H1 (cell line): Measurements from ENCODE around the gene CPNE8. TPM values are rescaled to one million over a fixed set of nuclear protein-coding genes. Genes with fewer than 3 reads are reported as not detected.

Experiments
- CTCF ChIA-PET: fragments of 300-600 bp; sonication (Branson Sonifier 250); formaldehyde crosslinking; loops from one replicate; lab custom pipeline; 2021; ENCODE audit not compliant: partially characterized antibody; lab: Charles Lee
- POLR2A ChIA-PET: fragments of 300-600 bp; sonication (Branson Sonifier 250); formaldehyde crosslinking; loops from one replicate; lab custom pipeline; 2021; ENCODE audit warnings: inconsistent platforms; ENCODE audit not compliant: partially characterized antibody; lab: Charles Lee
- DNase-seq, 2 experiments: peaks; one replicate each; pipeline versions ENCODE4 v3.0.0 to v3.0.0-alpha.2; 2010 to 2022; ENCODE audit warnings: low spot score in 2 of 2, low read depth in 1 of 2, mixed read lengths in 1 of 2
- FAIRE-seq: peaks from 2 replicates; lab custom pipeline; 2011; peaks lifted over from hg19 to GRCh38; lab: Jason Lieb, UNC
- H2AFZ ChIP-seq: 2 replicates; pipeline ENCODE4 v1.8.1; 2012; ENCODE audit warnings: low read length, inconsistent platforms
- H2AK5ac ChIP-seq: 2 replicates; pipeline ENCODE4 v1.6.1; 2013; ENCODE audit warnings: low read depth, low read length
- H2BK120ac ChIP-seq: replicated peaks from 2 replicates; pipeline ENCODE3; 2013; ENCODE audit warnings: low read depth, low read length, inconsistent platforms
- H2BK12ac ChIP-seq: 2 replicates; pipeline ENCODE4 v1.6.1; 2013; ENCODE audit warnings: low read depth, low read length
- H2BK15ac ChIP-seq: 2 replicates; pipeline ENCODE4 v1.6.1; 2013; ENCODE audit warnings: low read length
- H2BK20ac ChIP-seq: 2 replicates; pipeline ENCODE4 v1.6.1; 2013; ENCODE audit warnings: low read length
- H2BK5ac ChIP-seq: 2 replicates; pipeline ENCODE4 v1.6.1; 2013; ENCODE audit warnings: low read depth, low read length
- H3K14ac ChIP-seq: 2 replicates; pipeline ENCODE4 v1.6.1; 2013; ENCODE audit warnings: inconsistent platforms; ENCODE audit not compliant: insufficient read length
- H3K18ac ChIP-seq: 2 replicates; pipeline ENCODE4 v1.6.1; 2013; ENCODE audit warnings: low read length; ENCODE audit errors: extremely low read depth
- H3K23ac ChIP-seq: 2 replicates; pipeline ENCODE4 v1.6.1; 2013; ENCODE audit warnings: inconsistent platforms; ENCODE audit not compliant: insufficient read length
- H3K23me2 ChIP-seq: 2 replicates; pipeline ENCODE4 v1.6.1; 2013; ENCODE audit warnings: low read depth, low read length
- H3K27ac ChIP-seq: 2 replicates; pipeline ENCODE4 v1.6.1; 2011; ENCODE audit warnings: low read depth, low read length, inconsistent platforms
- H3K27me3 ChIP-seq, 4 experiments: replicated peaks in 1 of 4; 1 replicate in 1 of 4; 2 replicates in 3 of 4; pipeline versions ENCODE4 v1.6.1 to v1.8.1; 2011 to 2013; ENCODE audit warnings: low read length in 3 of 4, mild to moderate bottlenecking in 3 of 4, inconsistent platforms in 2 of 4, mixed read lengths in 2 of 4, moderate library complexity in 1 of 4; ENCODE audit not compliant: control insufficient read depth in 3 of 4, insufficient read depth in 3 of 4; ENCODE audit errors: extremely low read depth in 1 of 4
- H3K36me3 ChIP-seq, 4 experiments: 2 replicates each; pipeline versions ENCODE4 v1.6.1 to v1.8.1; 2011 to 2013; ENCODE audit warnings: mild to moderate bottlenecking in 4 of 4, low read length in 3 of 4, moderate library complexity in 2 of 4, control low read depth in 1 of 4, inconsistent platforms in 1 of 4; ENCODE audit not compliant: insufficient read depth in 4 of 4, control insufficient read depth in 2 of 4
- H3K4ac ChIP-seq: replicated peaks from 2 replicates; pipeline ENCODE3; 2013; ENCODE audit warnings: low read length, low read depth, mixed read lengths, inconsistent platforms; ENCODE audit not compliant: insufficient read length
- H3K4me1 ChIP-seq, 4 experiments: replicated peaks in 1 of 4; 1 replicate in 1 of 4; 2 replicates in 3 of 4; pipeline versions ENCODE4 v1.6.1 to v1.8.1; 2011 to 2013; ENCODE audit warnings: low read length in 3 of 4, inconsistent platforms in 2 of 4, mixed read lengths in 1 of 4; ENCODE audit not compliant: insufficient read depth in 4 of 4, control insufficient read depth in 3 of 4
- H3K4me2 ChIP-seq, 2 experiments: 2 replicates each; pipeline versions ENCODE4 v1.6.1 to v1.8.1; 2011 to 2013; ENCODE audit warnings: low read depth in 2 of 2, low read length in 2 of 2, control low read depth in 1 of 2, inconsistent platforms in 1 of 2, mild to moderate bottlenecking in 1 of 2; ENCODE audit not compliant: insufficient read depth in 1 of 2
- H3K4me3 ChIP-seq, 4 experiments: fragments of 200-600, 300-600 bp in 1 of 4; sonication (generic), shearing (Covaris generic), sonication (Bioruptor Twin) in 1 of 4; 2 replicates each; pipeline versions ENCODE4 v1.5.1 to v1.8.1; 2011 to 2016; ENCODE audit warnings: low read length in 4 of 4, low read depth in 3 of 4, control low read depth in 2 of 4, inconsistent platforms in 2 of 4, mild to moderate bottlenecking in 2 of 4, mixed read lengths in 1 of 4, moderate library complexity in 1 of 4; ENCODE audit not compliant: insufficient read depth in 2 of 4; ENCODE audit errors: extremely low read depth in 1 of 4
- H3K56ac ChIP-seq: replicated peaks from 2 replicates; pipeline ENCODE3; 2013; ENCODE audit warnings: low read depth, mild to moderate bottlenecking, mixed read lengths, low read length, inconsistent platforms; ENCODE audit not compliant: insufficient read length
- H3K79me1 ChIP-seq: 2 replicates; pipeline ENCODE4 v1.6.1; 2013; ENCODE audit warnings: low read depth, low read length, control low read depth
- H3K79me2 ChIP-seq, 2 experiments: 2 replicates each; pipeline versions ENCODE4 v1.6.1 to v1.8.1; 2012 to 2013; ENCODE audit warnings: low read length in 2 of 2, mild to moderate bottlenecking in 2 of 2, inconsistent platforms in 1 of 2; ENCODE audit not compliant: insufficient read depth in 2 of 2, control insufficient read depth in 1 of 2
- H3K9ac ChIP-seq, 4 experiments: replicated peaks in 1 of 4; 1 replicate in 1 of 4; 2 replicates in 3 of 4; pipeline versions ENCODE4 v1.6.1 to v1.8.1; 2011 to 2013; ENCODE audit warnings: low read depth in 3 of 4, low read length in 3 of 4, control low read depth in 2 of 4, mild to moderate bottlenecking in 2 of 4, moderate library complexity in 2 of 4, inconsistent platforms in 1 of 4; ENCODE audit errors: extremely low read depth in 1 of 4
- H3K9me3 ChIP-seq, 2 experiments: 2 replicates each; pipeline versions ENCODE4 v1.6.1 to v1.8.1; 2012 to 2013; ENCODE audit warnings: mild to moderate bottlenecking in 2 of 2, moderate library complexity in 2 of 2, control low read depth in 1 of 2, inconsistent platforms in 1 of 2, low read depth in 1 of 2, low read length in 1 of 2, mixed read lengths in 1 of 2; ENCODE audit not compliant: insufficient read depth in 2 of 2
- H4K20me1 ChIP-seq, 2 experiments: replicated peaks in 1 of 2; 2 replicates each; pipeline versions ENCODE3 to v1.8.1; 2011 to 2013; ENCODE audit warnings: inconsistent platforms in 2 of 2, low read length in 2 of 2, mild to moderate bottlenecking in 1 of 2; ENCODE audit not compliant: insufficient read depth in 2 of 2, control insufficient read depth in 1 of 2
- H4K5ac ChIP-seq: 2 replicates; pipeline ENCODE4 v1.6.1; 2013; ENCODE audit warnings: low read length, low read depth, mixed read lengths, inconsistent platforms; ENCODE audit not compliant: insufficient read length
- H4K8ac ChIP-seq: 2 replicates; pipeline ENCODE4 v1.8.0; 2013; ENCODE audit warnings: mild to moderate bottlenecking, moderate library complexity, low read length, inconsistent platforms; ENCODE audit not compliant: insufficient read depth; ENCODE audit errors: extremely low read depth
- H4K91ac ChIP-seq: replicated peaks from 2 replicates; pipeline ENCODE3; 2013; ENCODE audit warnings: low read length, mixed read lengths, inconsistent platforms; ENCODE audit not compliant: insufficient read length
- BRCA1 ChIP-seq: IDR thresholded peaks from 2 replicates; pipeline ENCODE4 v1.6.1; 2012; ENCODE audit warnings: low read depth, low read length, improper control_type of control experiment
- CBX5 ChIP-seq: fragments of 300-800, 300-1000 bp; sonication (generic); IDR thresholded peaks from 2 replicates; pipeline ENCODE4 v1.7.1; 2016; ENCODE audit warnings: antibody characterized with exemption, low read length, low read depth
- CBX8 ChIP-seq: fragments of 300-800, 300-1000 bp; sonication (generic); IDR thresholded peaks from 2 replicates; pipeline ENCODE4 v1.7.1; 2016; ENCODE audit warnings: low read depth, low read length, borderline replicate concordance
- JUN ChIP-seq: IDR thresholded peaks from 2 replicates; pipeline ENCODE4 v1.6.1; 2011; ENCODE audit warnings: low read depth, mild to moderate bottlenecking, improper control_type of control experiment, low read length
- MAFK ChIP-seq: IDR thresholded peaks from 2 replicates; pipeline ENCODE4 v1.6.1; 2012; ENCODE audit warnings: low read depth, mild to moderate bottlenecking, improper control_type of control experiment, low read length
- RAD21 ChIP-seq, 2 experiments: IDR thresholded peaks in 1 of 2; conservative IDR thresholded peaks in 1 of 2; 2 replicates each; pipeline ENCODE4 v1.6.1; 2011; ENCODE audit warnings: low read depth in 2 of 2, low read length in 2 of 2, improper control_type of control experiment in 1 of 2, inconsistent platforms in 1 of 2, mild to moderate bottlenecking in 1 of 2, moderate library complexity in 1 of 2
- RXRA ChIP-seq: IDR thresholded peaks from 2 replicates; pipeline ENCODE4 v1.6.1; 2011; ENCODE audit warnings: low read depth, mild to moderate bottlenecking, low read length, moderate library complexity; ENCODE audit not compliant: insufficient read depth
- SIN3A ChIP-seq, 2 experiments: IDR thresholded peaks in 1 of 2; conservative IDR thresholded peaks in 1 of 2; 2 replicates each; pipeline ENCODE4 v1.6.1; 2011 to 2012; ENCODE audit warnings: low read length in 2 of 2, improper control_type of control experiment in 1 of 2, low read depth in 1 of 2, mild to moderate bottlenecking in 1 of 2
- SP1 ChIP-seq: IDR thresholded peaks from 2 replicates; pipeline ENCODE4 v1.6.1; 2011; ENCODE audit warnings: low read depth, low read length
- SRF ChIP-seq: IDR thresholded peaks from 2 replicates; pipeline ENCODE4 v1.6.1; 2011; ENCODE audit warnings: mild to moderate bottlenecking, low read depth, low read length, moderate library complexity
- TCF12 ChIP-seq: IDR thresholded peaks from 2 replicates; pipeline ENCODE4 v1.6.1; 2011; ENCODE audit warnings: low read depth, mild to moderate bottlenecking, low read length
- WGBS, 2 experiments: shearing (Covaris generic) in 1 of 2; methylation state at CpG; one replicate each; pipeline versions ENCODE4 v1.1.6 to v1.1.7; 2013 to 2015; ENCODE audit warnings: low lambda C conversion rate in 2 of 2, mixed read lengths in 2 of 2, inconsistent platforms in 1 of 2, low coverage in 1 of 2, missing lambda C conversion rate in 1 of 2; ENCODE audit not compliant: insufficient replicate concordance in 2 of 2, insufficient coverage in 1 of 2, insufficient read length in 1 of 2; ENCODE audit errors: extremely low coverage in 1 of 2, missing lambda C conversion rate in 1 of 2; 5-methylcytosine and 5-hydroxymethylcytosine counted together
- polyA plus RNA-seq, 7 experiments: library from polyadenylated mRNA; depleted of rRNA in 3 of 7; stranded (reverse) in 5 of 7; unstranded in 2 of 7; fragments of >200 nt in 5 of 7; fragments of 200-250 nt in 2 of 7; gene quantifications; 1 replicate in 5 of 7; 2 replicates in 1 of 7; 4 replicates in 1 of 7; pipeline versions ENCODE4 v1.2.1 to v1.2.3, GENCODE V29; 2011 to 2013; ENCODE audit warnings: missing spikeins in 2 of 7, mixed read lengths in 2 of 7
- total RNA-seq: library from RNA; stranded (reverse); fragmentation: NEBNext Ultra II Directional; extraction: Animal tissue kit (Norgen Biotek cat#: 25700); gene quantifications from 2 replicates; pipeline ENCODE4 v1.2.1, GENCODE V29; 2021
- TF ChIP-seq, protein P1 (sequence below), 3 experiments: IDR thresholded peaks; 1 replicate in 2 of 3; 2 replicates in 1 of 3; pipeline versions ENCODE4 v1.5.1 to v1.6.1; 2011; ENCODE audit warnings: low read length in 3 of 3, mild to moderate bottlenecking in 3 of 3, inconsistent platforms in 2 of 3, low read depth in 1 of 3, moderate library complexity in 1 of 3; ENCODE audit not compliant: insufficient read depth in 1 of 3; ENCODE audit errors: control extremely low read depth in 1 of 3

CPNE8 gene
- total and polyA plus RNA-seq, 2 of the 8 experiments (the other 6 are each of a cell fraction or from before 2014, with no cell fraction given) = 2.5 to 6.8 TPM

- CTCF ChIA-PET = no interaction called here
- no peak overlapping the region for H3K4me2 ChIP-seq
- no peak for FAIRE-seq
- no peak for TF ChIP-seq SIN3A (conservative IDR thresholded peaks at IDR 0.05 in 1 of 2, IDR thresholded peaks at IDR 0.05 in 1 of 2; ENCODE audit: low read depth in 1 of 2, low read length in 2 of 2)
- no peak for TF ChIP-seq BRCA1
- TF ChIP-seq, protein P1, sequence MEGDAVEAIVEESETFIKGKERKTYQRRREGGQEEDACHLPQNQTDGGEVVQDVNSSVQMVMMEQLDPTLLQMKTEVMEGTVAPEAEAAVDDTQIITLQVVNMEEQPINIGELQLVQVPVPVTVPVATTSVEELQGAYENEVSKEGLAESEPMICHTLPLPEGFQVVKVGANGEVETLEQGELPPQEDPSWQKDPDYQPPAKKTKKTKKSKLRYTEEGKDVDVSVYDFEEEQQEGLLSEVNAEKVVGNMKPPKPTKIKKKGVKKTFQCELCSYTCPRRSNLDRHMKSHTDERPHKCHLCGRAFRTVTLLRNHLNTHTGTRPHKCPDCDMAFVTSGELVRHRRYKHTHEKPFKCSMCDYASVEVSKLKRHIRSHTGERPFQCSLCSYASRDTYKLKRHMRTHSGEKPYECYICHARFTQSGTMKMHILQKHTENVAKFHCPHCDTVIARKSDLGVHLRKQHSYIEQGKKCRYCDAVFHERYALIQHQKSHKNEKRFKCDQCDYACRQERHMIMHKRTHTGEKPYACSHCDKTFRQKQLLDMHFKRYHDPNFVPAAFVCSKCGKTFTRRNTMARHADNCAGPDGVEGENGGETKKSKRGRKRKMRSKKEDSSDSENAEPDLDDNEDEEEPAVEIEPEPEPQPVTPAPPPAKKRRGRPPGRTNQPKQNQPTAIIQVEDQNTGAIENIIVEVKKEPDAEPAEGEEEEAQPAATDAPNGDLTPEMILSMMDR (IDR thresholded peaks at IDR 0.05; ENCODE audit: control extremely low read depth in 1 of 3, insufficient read depth in 1 of 3, low read depth in 1 of 3, low read length in 3 of 3) = no peak
- TF ChIP-seq RAD21 (IDR thresholded peaks at IDR 0.05 in 1 of 2, conservative IDR thresholded peaks at IDR 0.05 in 1 of 2; ENCODE audit: low read depth in 2 of 2, low read length in 2 of 2) = no peak
- TF ChIP-seq TCF12 = no peak
- TF ChIP-seq RXRA = no peak
- TF ChIP-seq JUN = no peak
- TF ChIP-seq CBX8 = no peak
- TF ChIP-seq MAFK = no peak
- TF ChIP-seq CBX5 = no peak
- TF ChIP-seq SP1 = no peak
- TF ChIP-seq SRF = no peak
These were observed 215.7 kb downstream of the CPNE8 start for GRCh38 chr12:38689704-38690103.

More at GRCh38 chr12:38689704-38690103, 215.7 kb downstream of the CPNE8 start:
- Histone ChIP-seq H2BK20ac (no peak overlapping the region), H3K14ac (no peak overlapping the region), H4K5ac (no peak overlapping the region), H2BK12ac (no peak overlapping the region), H4K91ac (no peak overlapping the region), H3K23me2 (no peaks in the 10 kb centered on the region), H3K18ac (no peak overlapping the region), H3K27me3 (no peaks in the 10 kb centered on the region), H3K56ac (no peak overlapping the region), H2BK5ac (no peak overlapping the region), H3K79me1 (no peaks in the 10 kb centered on the region), H2AK5ac (no peak overlapping the region), H3K4me3 (no peak overlapping the region), H3K4ac (no peak overlapping the region), H2BK15ac (no peak overlapping the region), H3K79me2 (no peaks in the 10 kb centered on the region), H3K9ac (no peak overlapping the region), H2AFZ (no peak overlapping the region), H2BK120ac (no peak overlapping the region), H3K9me3 (no peaks in the 10 kb centered on the region), H3K27ac (no peak overlapping the region), H3K36me3 (no peaks in the 10 kb centered on the region), H3K23ac (no peak overlapping the region), H4K8ac (no peak overlapping the region), H4K20me1 (no peaks in the 10 kb centered on the region), H3K4me1 (no peaks in the 10 kb centered on the region)
- no peak for DNase-seq
- WGBS, 2 experiments = 83% methylated on average over 5 of the region's 5 CpGs; no CpG with 5 or more reads in 1 of the 2 experiments
- POLR2A ChIA-PET = no interaction called here
